22Rv1 (cell line): ENCODE results near the gene TFAP2C.
"Not testable (repeated sequence)": the region's sequence is repeated elsewhere in the genome, so short reads cannot be mapped to it uniquely, and the experiment has no call there.

Source experiments
- CTCF ChIP-seq: fragments of 450-650 bp; IDR thresholded peaks from 2 replicates; pipeline ENCODE4 v1.5.1; 2017; ENCODE audit warnings: mild to moderate bottlenecking
- ZFX ChIP-seq: fragments of 450-650 bp; IDR thresholded peaks from 2 replicates; pipeline ENCODE4 v1.6.1; 2017; ENCODE audit warnings: antibody characterized with exemption, borderline replicate concordance

GRCh38 chr20:56658341-56658947 is 29.3 kb downstream of the TFAP2C start:
- TF ChIP-seq CTCF, ZFX: not testable (repeated sequence)
